HG03045 (cell line): ENCODE results near the gene SCRN3.
"Not testable (repeated sequence)": the region's sequence is repeated elsewhere in the genome, so short reads cannot be mapped to it uniquely, and the experiment has no call there.

Experiments
- ATAC-seq: cut with Tn5 transposase; IDR thresholded peaks from one replicate; pipeline ENCODE4 v1.9.1; 2021; ENCODE audit warnings: mild to moderate bottlenecking, moderate library complexity; ENCODE audit not compliant: unreplicated experiment

The SCRN3 gene, protein sequence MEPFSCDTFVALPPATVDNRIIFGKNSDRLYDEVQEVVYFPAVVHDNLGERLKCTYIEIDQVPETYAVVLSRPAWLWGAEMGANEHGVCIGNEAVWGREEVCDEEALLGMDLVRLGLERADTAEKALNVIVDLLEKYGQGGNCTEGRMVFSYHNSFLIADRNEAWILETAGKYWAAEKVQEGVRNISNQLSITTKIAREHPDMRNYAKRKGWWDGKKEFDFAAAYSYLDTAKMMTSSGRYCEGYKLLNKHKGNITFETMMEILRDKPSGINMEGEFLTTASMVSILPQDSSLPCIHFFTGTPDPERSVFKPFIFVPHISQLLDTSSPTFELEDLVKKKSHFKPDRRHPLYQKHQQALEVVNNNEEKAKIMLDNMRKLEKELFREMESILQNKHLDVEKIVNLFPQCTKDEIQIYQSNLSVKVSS

DNA sequence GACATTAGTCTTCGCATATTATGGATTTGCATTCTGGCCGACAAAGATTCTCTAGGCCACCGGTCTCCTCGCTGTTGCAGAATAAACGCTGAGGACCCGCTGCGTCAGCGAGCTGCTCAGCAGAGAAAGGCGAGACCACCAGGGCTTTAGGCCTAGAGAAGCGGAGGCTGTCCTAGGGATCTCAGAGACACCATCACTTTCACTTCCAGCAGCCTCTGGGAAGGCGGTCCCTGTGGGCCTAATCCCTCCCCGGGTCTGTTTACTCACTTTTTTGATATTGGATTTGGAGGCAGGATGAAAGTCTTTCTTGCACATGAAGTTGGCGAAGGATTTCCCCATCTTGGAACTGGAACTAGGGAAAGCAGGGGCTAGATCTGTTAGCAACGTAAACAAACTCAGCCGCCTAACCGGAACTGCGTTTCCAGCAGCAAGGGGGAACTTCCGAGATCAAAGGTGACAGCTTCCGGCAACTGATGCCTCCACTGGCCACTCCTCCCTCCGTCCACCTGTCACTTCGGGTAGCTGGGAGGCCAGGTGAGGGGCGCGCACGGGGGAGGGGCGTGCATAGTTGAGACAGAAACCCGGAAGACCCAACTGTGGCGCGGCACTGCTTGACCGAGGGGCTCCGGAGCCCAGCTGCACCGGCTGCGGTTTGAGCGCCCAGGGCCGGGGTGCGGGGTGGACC, at the start of gene SCRN3:
Gene SCRN3, plus strand, starts transcription at position 447 of the 685 bp plus-strand sequence. CDS start 2,554 bp downstream, outside the sequence.
- ATAC-seq: peak; percentile 96

- ATAC-seq: no peak
Measured at GRCh38 chr2:174350018-174350417, 45.5 kb upstream of the SCRN3 start.

GRCh38 chr2:174350593-174351181, 44.8 kb upstream of the SCRN3 start:
- ATAC-seq: no peak

- no peak for ATAC-seq
Measured at GRCh38 chr2:174353004-174353403, 42.5 kb upstream of the SCRN3 start.

GRCh38 chr2:174356347-174356746, 39.2 kb upstream of the SCRN3 start:
- ATAC-seq: no peak

GRCh38 chr2:174359663-174360062, 35.9 kb upstream of the SCRN3 start:
- ATAC-seq: not testable (repeated sequence)

DNA sequence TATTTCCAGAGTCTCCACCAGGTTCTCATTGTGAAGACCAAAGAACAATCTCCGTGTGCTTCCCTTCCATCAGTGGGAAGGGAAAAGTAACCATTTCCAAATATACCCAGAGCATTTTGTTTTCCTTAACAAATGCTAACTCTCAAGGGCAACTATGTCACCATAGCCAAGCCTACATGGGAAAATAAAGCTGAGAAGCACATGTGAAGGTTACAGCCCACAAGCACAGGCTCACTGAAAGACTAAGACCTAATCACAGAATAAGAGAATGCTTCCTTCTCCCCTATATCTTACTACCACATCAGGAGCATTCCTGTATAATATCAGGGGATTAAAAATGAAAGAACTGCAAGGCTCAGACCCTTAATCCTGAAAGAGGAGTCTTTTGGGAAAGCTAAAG, 32.6 kb upstream of the SCRN3 start:
- ATAC-seq: no peak

DNA sequence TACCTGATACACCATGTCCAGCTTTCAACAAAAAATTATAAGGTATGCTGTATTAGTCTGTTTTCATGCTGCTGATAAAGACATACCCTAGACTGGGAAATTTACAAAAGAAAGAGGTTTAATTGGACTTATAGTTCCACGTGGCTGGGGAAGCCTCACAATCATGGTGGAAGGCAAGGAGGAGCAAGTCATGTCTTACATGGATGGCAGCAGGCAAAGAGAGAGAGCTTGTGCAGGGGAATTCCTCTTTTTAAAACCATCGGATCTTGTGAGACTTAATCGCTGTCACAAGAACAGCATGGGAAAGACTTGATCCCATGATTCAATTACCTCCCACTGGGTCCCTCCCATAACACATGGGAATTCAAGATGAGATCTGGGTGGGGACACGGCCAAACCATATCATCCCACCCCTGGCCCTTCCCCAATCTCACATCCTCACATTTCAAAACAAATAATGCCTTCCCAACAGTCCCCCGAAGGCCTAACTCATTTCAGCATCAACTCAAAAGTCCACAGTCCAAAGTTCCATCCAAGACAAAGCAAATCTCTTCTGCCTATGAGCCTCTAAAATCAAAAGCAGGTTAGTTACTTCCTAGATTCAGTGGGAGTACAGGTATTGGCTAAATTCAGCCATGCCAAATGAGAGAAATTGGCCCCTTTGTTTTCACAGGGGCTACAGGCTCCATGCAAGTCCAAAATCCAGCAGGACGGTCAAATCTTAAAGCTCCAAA, 31.9 kb upstream of the SCRN3 start:
- ATAC-seq: not testable (repeated sequence)

- no peak for ATAC-seq
Measured at GRCh38 chr2:174364628-174365027, 30.9 kb upstream of the SCRN3 start.

DNA sequence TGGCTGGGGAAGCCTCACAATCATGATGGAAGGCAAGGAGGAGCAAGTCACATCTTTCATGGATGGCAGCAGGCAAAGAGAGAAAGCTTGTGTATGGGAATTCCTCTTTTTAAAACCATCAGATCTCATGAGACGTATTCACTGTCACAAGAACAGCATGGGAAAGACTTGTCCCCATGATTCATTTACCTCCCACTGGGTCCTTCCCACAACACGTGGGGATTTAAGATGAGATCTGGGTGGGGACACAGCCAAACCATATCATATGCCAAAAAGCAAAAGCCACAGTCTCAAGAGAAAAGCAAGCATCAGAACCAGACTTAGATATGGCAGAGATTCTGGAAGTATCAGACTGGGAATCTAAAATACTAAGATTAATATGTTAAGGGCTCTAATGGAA, 30.0 kb upstream of the SCRN3 start:
- no peak for ATAC-seq

- ATAC-seq: no peak
Measured at GRCh38 chr2:174368691-174369090, 26.8 kb upstream of the SCRN3 start.

- ATAC-seq: no peak
Measured at GRCh38 chr2:174376967-174377366, 18.6 kb upstream of the SCRN3 start.

- no peak for ATAC-seq
Measured at GRCh38 chr2:174383796-174384195, 11.7 kb upstream of the SCRN3 start.

DNA sequence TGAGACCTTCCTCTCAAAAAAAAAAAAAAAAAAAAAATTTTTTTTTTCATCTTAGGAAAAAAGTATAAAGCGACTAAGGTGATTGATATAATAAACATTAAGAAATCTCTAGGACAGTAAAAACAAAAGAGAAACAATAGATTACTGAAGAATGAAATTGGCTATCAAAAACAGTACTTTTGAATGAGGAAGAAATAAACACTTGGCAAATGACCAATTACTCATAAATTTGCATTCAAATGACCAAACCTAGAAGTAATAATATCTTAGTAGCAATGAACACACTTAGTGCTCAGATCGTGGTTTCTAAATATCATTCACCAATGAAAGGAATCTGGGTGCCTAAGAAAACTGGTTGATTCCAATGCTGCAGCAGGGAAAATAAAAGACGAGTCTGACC, 10.3 kb upstream of the SCRN3 start:
- no peak for ATAC-seq

DNA sequence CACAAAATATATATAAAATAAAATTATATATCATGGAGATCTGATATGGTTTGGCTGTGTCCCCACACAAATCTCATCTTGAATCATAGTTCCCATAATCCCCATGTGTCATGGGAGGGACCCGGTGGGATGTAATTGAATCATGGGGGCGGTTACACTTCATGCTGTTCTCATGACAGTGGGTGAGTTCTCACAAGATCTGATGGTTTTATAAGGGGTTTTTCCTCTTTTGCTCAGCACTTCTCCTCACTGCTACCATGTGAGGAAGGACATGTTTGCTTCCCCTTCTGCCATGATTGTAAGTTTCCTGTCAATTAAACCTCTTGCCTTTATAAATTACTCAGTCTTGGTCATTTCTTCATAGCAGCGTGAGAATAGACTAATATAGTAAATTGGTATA, 6.8 kb upstream of the SCRN3 start:
- not testable (repeated sequence) for ATAC-seq

DNA sequence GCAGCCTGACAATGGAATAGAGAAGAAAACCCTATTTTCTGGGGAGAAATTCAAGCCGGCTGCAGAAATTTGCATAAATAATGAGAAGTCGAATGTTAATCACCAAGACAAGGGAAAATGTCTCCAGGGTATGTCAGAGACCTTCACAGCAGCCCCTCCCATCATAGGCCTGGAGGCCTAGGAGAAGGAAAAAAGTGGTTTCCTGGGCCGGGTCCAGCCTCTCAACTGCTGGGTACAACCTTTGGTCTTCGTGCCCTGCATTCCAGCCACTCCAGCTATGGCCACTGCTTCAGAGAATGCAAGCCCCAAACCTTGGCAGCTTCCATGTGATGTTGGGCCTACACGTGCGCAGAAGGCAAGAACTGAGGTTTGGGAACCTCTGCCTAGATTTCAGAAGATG, 6.0 kb upstream of the SCRN3 start:
- no peak for ATAC-seq

DNA sequence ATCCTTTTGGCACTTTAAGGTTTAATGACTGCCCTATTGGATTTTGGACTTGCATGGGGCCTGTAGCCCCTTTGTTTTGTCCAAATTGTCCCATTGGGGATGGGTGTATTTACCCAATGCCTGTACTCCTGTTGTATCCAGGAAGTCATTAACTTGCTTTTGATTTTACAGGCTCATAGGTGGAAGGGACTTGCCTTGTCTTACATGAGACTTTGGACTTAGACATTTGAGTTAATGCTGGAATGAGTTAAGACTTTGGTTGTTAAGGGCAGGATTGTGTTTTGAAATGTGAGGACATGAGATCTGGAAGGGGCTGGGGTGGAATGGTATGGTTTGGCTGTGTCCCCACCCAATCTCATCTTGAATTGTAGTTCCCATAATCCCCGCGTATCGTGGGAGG, 5.2 kb upstream of the SCRN3 start:
- not testable (repeated sequence) for ATAC-seq

GRCh38 chr2:174392706-174393105, 2.8 kb upstream of the SCRN3 start:
- no peak for ATAC-seq

GRCh38 chr2:174395969-174396630, 570 bp downstream of the SCRN3 start:
- ATAC-seq: peak; percentile 34

DNA sequence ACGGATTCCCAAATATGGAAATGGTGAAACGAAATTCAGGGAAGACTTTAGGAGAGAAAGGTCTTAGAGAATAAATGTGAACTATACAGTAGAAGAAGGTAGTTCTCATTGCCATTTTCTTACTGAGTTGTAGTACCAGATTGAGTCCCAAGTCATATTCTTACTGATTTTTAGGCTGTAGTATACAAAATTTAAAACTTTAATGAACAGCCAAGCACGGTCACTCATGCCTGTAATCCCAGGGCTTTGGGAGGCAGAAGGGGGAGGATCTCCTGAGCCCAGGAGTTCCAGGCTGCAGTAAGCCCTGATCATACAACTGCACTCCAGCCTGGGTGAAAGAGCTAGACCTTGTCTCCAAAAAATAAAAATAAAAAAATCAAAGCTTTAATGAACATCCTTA, 2.2 kb downstream of the SCRN3 start:
- no peak for ATAC-seq

GRCh38 chr2:174399171-174399570, 3.6 kb downstream of the SCRN3 start:
- ATAC-seq: no peak
